ENCODE data around the gene MRPL21.
"Not testable (repeated sequence)": the region's sequence is repeated elsewhere in the genome, so short reads cannot be mapped to it uniquely, and the experiment has no call there.

MRPL21 gene

GRCh38 chr11:68867066-68867465 is 36.6 kb downstream of the MRPL21 start:
- in situ Hi-C loops (cut with HindIII; ENCODE audit: low pct_unique_long_range_greater_than_20kb, low sequenced_read_pairs) = no loop called here
- no peak for DNase-seq (ENCODE audit: low read depth in 1 of 2, low spot score in 1 of 2)
- no peak for TF ChIP-seq JUND (IDR thresholded peaks at IDR 0.05; ENCODE audit: low read depth)

GRCh38 chr11:68865241-68865640 is 38.4 kb downstream of the MRPL21 start:
- DNase-seq (ENCODE audit: low read depth in 1 of 2, low spot score in 1 of 2) = no peak
- in situ Hi-C loops (cut with HindIII; ENCODE audit: low pct_unique_long_range_greater_than_20kb, low sequenced_read_pairs) = no loop called here
- TF ChIP-seq JUND (IDR thresholded peaks at IDR 0.05; ENCODE audit: low read depth) = no peak

- in situ Hi-C loops (cut with HindIII; ENCODE audit: low pct_unique_long_range_greater_than_20kb, low sequenced_read_pairs) = no loop called here
- TF ChIP-seq JUND (IDR thresholded peaks at IDR 0.05; ENCODE audit: low read depth) = no peak
Measured at GRCh38 chr11:68863553-68864265, 39.9 kb downstream of the MRPL21 start.

GRCh38 chr11:68862421-68862820 is 41.2 kb downstream of the MRPL21 start:
- TF ChIP-seq JUND (IDR thresholded peaks at IDR 0.05; ENCODE audit: low read depth) = no peak
- no peak for DNase-seq (ENCODE audit: low read depth in 1 of 2, low spot score in 1 of 2)
- in situ Hi-C loops (cut with HindIII; ENCODE audit: low pct_unique_long_range_greater_than_20kb, low sequenced_read_pairs) = no loop called here

More at GRCh38 chr11:68863553-68864265, 39.9 kb downstream of the MRPL21 start:
- no peak for DNase-seq (ENCODE audit: low read depth in 1 of 2, low spot score in 1 of 2)

GRCh38 chr11:68859123-68859522 is 44.5 kb downstream of the MRPL21 start:
- no peak for DNase-seq (ENCODE audit: low read depth in 1 of 2, low spot score in 1 of 2)
- in situ Hi-C loops (cut with HindIII; ENCODE audit: low pct_unique_long_range_greater_than_20kb, low sequenced_read_pairs) = no loop called here
- no peak for TF ChIP-seq JUND (IDR thresholded peaks at IDR 0.05; ENCODE audit: low read depth)

GRCh38 chr11:68857037-68857586 is 46.5 kb downstream of the MRPL21 start:
- DNase-seq (ENCODE audit: low read depth in 1 of 2, low spot score in 1 of 2) = no peak
- in situ Hi-C loops (cut with HindIII; ENCODE audit: low pct_unique_long_range_greater_than_20kb, low sequenced_read_pairs) = no loop called here
- no peak for TF ChIP-seq JUND (IDR thresholded peaks at IDR 0.05; ENCODE audit: low read depth)

- in situ Hi-C loops (cut with HindIII; ENCODE audit: low pct_unique_long_range_greater_than_20kb, low sequenced_read_pairs); DNase-seq (ENCODE audit: low read depth in 1 of 2, low spot score in 1 of 2): not testable (repeated sequence)
Measured at GRCh38 chr11:68856425-68857030, 47.1 kb downstream of the MRPL21 start.

- in situ Hi-C loops (cut with HindIII; ENCODE audit: low pct_unique_long_range_greater_than_20kb, low sequenced_read_pairs) = no loop called here
- no peak for DNase-seq (ENCODE audit: low read depth in 1 of 2, low spot score in 1 of 2)
- no peak for TF ChIP-seq JUND (IDR thresholded peaks at IDR 0.05; ENCODE audit: low read depth)
Measured at GRCh38 chr11:68855205-68855981, 48.2 kb downstream of the MRPL21 start.

GRCh38 chr11:68854273-68854958 is 49.2 kb downstream of the MRPL21 start:
- in situ Hi-C loops (cut with HindIII; ENCODE audit: low pct_unique_long_range_greater_than_20kb, low sequenced_read_pairs) = no loop called here
- no peak for TF ChIP-seq JUND (IDR thresholded peaks at IDR 0.05; ENCODE audit: low read depth)
- DNase-seq (ENCODE audit: low read depth in 1 of 2, low spot score in 1 of 2) = no peak

- TF ChIP-seq JUND (IDR thresholded peaks at IDR 0.05; ENCODE audit: low read depth) = no peak
- no peak for DNase-seq (ENCODE audit: low read depth in 1 of 2, low spot score in 1 of 2)
- in situ Hi-C loops (cut with HindIII; ENCODE audit: low pct_unique_long_range_greater_than_20kb, low sequenced_read_pairs) = no loop called here
Measured at GRCh38 chr11:68852628-68853027, 51.0 kb downstream of the MRPL21 start.

GRCh38 chr11:68848429-68848828 is 55.2 kb downstream of the MRPL21 start:
- no peak for TF ChIP-seq JUND (IDR thresholded peaks at IDR 0.05; ENCODE audit: low read depth)
- in situ Hi-C loops (cut with HindIII; ENCODE audit: low pct_unique_long_range_greater_than_20kb, low sequenced_read_pairs) = no loop called here
- no peak for DNase-seq (ENCODE audit: low read depth in 1 of 2, low spot score in 1 of 2)

- in situ Hi-C loops (cut with HindIII; ENCODE audit: low pct_unique_long_range_greater_than_20kb, low sequenced_read_pairs) = no loop called here
- DNase-seq (ENCODE audit: low read depth in 1 of 2, low spot score in 1 of 2) = no peak
- no peak for TF ChIP-seq JUND (IDR thresholded peaks at IDR 0.05; ENCODE audit: low read depth)
Measured at GRCh38 chr11:68847395-68847794, 56.2 kb downstream of the MRPL21 start.
